ENCODE results near the gene ACSS1.

The ACSS1 gene

GRCh38 chr20:24970030-24970553 is 87.8 kb downstream of the ACSS1 start:
- no peak for DNase-seq

GRCh38 chr20:24969186-24970029 is 88.5 kb downstream of the ACSS1 start:
- DNase-seq: no peak

- no peak for DNase-seq
These were observed 89.6 kb downstream of the ACSS1 start for GRCh38 chr20:24968278-24968800.

- no peak for DNase-seq
These were observed 91.5 kb downstream of the ACSS1 start for GRCh38 chr20:24966317-24967012.

- no peak for DNase-seq
These were observed 92.6 kb downstream of the ACSS1 start for GRCh38 chr20:24965065-24965919.

- no peak for DNase-seq
These were observed 93.5 kb downstream of the ACSS1 start for GRCh38 chr20:24964506-24964840.

GRCh38 chr20:24963672-24964505 is 94.0 kb downstream of the ACSS1 start:
- DNase-seq: no peak

- no peak for DNase-seq
These were observed 95.4 kb downstream of the ACSS1 start for GRCh38 chr20:24962510-24962909.

- DNase-seq: no peak
These were observed 95.8 kb downstream of the ACSS1 start for GRCh38 chr20:24962182-24962492.

- no peak for DNase-seq
These were observed 96.4 kb downstream of the ACSS1 start for GRCh38 chr20:24961384-24962181.

- no peak for DNase-seq
These were observed 97.1 kb downstream of the ACSS1 start for GRCh38 chr20:24960861-24961260.

GRCh38 chr20:24960302-24960801 is 97.6 kb downstream of the ACSS1 start:
- no peak for DNase-seq

- DNase-seq: no peak
These were observed 98.2 kb downstream of the ACSS1 start for GRCh38 chr20:24959591-24960301.

GRCh38 chr20:24958506-24959385 is 99.2 kb downstream of the ACSS1 start:
- no peak for DNase-seq

GRCh38 chr20:24957326-24958016 is 100.5 kb downstream of the ACSS1 start:
- DNase-seq: no peak
